ENCODE results near the gene S100G.
A peak's percentile ranks its signal among the peaks of the same experiment; 100 is the strongest.

S100G gene

GRCh38 chrX:16651391-16652024 lies 1.6 kb downstream of the S100G start:
- no peak for DNase-seq

- DNase-seq, result no peak
Measured at GRCh38 chrX:16653424-16653823, 3.5 kb downstream of the S100G start.

GRCh38 chrX:16654093-16654492 lies 4.1 kb downstream of the S100G start:
- DNase-seq, result no peak

GRCh38 chrX:16658284-16658683 lies 8.3 kb downstream of the S100G start:
- no peak for DNase-seq

- no peak for DNase-seq
Measured at GRCh38 chrX:16659321-16659720, 9.4 kb downstream of the S100G start.

- no peak for DNase-seq
Measured at GRCh38 chrX:16661495-16661894, 11.5 kb downstream of the S100G start.

- DNase-seq, result no peak
Measured at GRCh38 chrX:16662402-16662801, 12.4 kb downstream of the S100G start.

- DNase-seq, result no peak
Measured at GRCh38 chrX:16664074-16664473, 14.1 kb downstream of the S100G start.

GRCh38 chrX:16664626-16665025 lies 14.7 kb downstream of the S100G start:
- DNase-seq, result no peak

GRCh38 chrX:16665089-16665488 lies 15.1 kb downstream of the S100G start:
- no peak for DNase-seq

- DNase-seq, result no peak
Measured at GRCh38 chrX:16666541-16666940, 16.6 kb downstream of the S100G start.

GRCh38 chrX:16671005-16671404 lies 21.0 kb downstream of the S100G start:
- peak in 3 of 5 donors; percentile 2 to 30 (median 12) for DNase-seq

- no peak for DNase-seq
Measured at GRCh38 chrX:16678689-16679088, 28.7 kb downstream of the S100G start.

GRCh38 chrX:16683007-16683664 lies 33.2 kb downstream of the S100G start:
- DNase-seq, result no peak

- DNase-seq, result no peak
Measured at GRCh38 chrX:16687514-16687913, 37.6 kb downstream of the S100G start.

- peak; percentile 9 to 48 (median 34) for DNase-seq
Measured at GRCh38 chrX:16695079-16695676, 45.2 kb downstream of the S100G start.

GRCh38 chrX:16696956-16697355 lies 47.0 kb downstream of the S100G start:
- DNase-seq, result no peak

- DNase-seq, result no peak
Measured at GRCh38 chrX:16699389-16699788, 49.4 kb downstream of the S100G start.

GRCh38 chrX:16700734-16701133 lies 50.8 kb downstream of the S100G start:
- no peak for DNase-seq

- DNase-seq, result no peak
Measured at GRCh38 chrX:16702700-16703599, 53.0 kb downstream of the S100G start.

Measured in T-helper 1 cell (primary cell).